ENCODE measurements around the gene KRTAP10-5. TPM values are rescaled to one million over a fixed set of nuclear protein-coding genes. Genes with fewer than 3 reads are reported as not detected.

The KRTAP10-5 gene
- total RNA-seq, 1 experiment from 2014 or later, result not detected

DNA sequence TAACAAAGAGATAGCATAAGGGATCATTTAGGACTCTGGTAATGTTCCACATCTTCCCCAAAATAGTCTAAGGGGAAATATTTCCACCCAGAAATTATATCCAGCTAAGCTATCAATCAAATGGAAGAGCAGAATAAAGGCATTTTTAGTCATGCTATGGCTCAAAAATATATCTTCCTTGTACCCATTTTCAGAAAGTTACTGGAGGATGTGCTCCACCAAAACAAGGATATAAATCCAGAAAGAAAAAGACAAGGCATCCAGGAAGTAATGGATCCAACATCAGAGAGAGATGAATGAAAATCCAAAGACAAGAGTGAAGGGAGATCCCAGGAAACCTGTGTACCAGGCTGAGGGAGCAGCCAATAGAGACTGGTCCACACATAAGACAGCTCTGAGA lies 28.8 kb upstream of the KRTAP10-5 start (continued):
- TF ChIP-seq, protein P1, sequence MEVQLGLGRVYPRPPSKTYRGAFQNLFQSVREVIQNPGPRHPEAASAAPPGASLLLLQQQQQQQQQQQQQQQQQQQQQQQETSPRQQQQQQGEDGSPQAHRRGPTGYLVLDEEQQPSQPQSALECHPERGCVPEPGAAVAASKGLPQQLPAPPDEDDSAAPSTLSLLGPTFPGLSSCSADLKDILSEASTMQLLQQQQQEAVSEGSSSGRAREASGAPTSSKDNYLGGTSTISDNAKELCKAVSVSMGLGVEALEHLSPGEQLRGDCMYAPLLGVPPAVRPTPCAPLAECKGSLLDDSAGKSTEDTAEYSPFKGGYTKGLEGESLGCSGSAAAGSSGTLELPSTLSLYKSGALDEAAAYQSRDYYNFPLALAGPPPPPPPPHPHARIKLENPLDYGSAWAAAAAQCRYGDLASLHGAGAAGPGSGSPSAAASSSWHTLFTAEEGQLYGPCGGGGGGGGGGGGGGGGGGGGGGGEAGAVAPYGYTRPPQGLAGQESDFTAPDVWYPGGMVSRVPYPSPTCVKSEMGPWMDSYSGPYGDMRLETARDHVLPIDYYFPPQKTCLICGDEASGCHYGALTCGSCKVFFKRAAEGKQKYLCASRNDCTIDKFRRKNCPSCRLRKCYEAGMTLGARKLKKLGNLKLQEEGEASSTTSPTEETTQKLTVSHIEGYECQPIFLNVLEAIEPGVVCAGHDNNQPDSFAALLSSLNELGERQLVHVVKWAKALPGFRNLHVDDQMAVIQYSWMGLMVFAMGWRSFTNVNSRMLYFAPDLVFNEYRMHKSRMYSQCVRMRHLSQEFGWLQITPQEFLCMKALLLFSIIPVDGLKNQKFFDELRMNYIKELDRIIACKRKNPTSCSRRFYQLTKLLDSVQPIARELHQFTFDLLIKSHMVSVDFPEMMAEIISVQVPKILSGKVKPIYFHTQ (CRISPR knock-in tag; IDR thresholded peaks at IDR 0.05), result no peak
- TF ChIP-seq CREB1 (CRISPR knock-in tag; IDR thresholded peaks at IDR 0.05) (no peak), ZNF263 (CRISPR knock-in tag; IDR thresholded peaks at IDR 0.05; ENCODE audit: low read depth) (no peak), GRHL2 (CRISPR knock-in tag; IDR thresholded peaks at IDR 0.05; ENCODE audit: insufficient replicate concordance, severe bottlenecking) (no peak), ZBTB21 (CRISPR knock-in tag; IDR thresholded peaks at IDR 0.05; ENCODE audit: borderline replicate concordance) (no peak), OVOL2 (CRISPR knock-in tag; IDR thresholded peaks at IDR 0.05; ENCODE audit: borderline replicate concordance) (no peak)

DNA sequence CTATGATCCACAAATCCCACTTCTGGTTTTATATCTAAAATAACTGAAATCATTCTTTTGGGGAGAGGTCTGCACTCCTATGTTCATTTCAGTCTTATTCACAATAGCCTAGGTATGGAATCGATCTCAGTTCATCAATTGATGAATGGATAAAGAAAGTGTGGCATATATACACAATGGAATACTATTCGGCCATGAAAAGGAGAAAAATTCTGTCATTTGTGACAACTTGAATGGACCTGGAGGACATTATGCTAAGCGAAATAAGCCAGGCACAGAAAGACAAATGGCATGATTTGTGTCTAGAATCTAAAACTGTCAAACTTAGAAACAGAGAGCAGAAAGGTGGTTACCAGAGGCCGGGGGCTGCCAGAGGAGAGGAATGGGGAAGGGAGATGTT lies 26.1 kb upstream of the KRTAP10-5 start:
- peaks cover 53% of the 10 kb centered on the region for H3K9me3 Mint-ChIP-seq
- no peak overlapping the region for H3K27ac Mint-ChIP-seq
- peaks cover 2% of the 10 kb centered on the region; the same call in 1 of the 2 replicates for H3K4me1 Mint-ChIP-seq
- ChIA-PET CTCF (no interaction called here), POLR2A (no interaction called here)
- peaks cover 3% of the 10 kb centered on the region for H3K27me3 Mint-ChIP-seq (ENCODE audit: low read depth)
- H3K4me3 Mint-ChIP-seq, result no peak overlapping the region
- TF ChIP-seq RORB (CRISPR knock-in tag; IDR thresholded peaks at IDR 0.05) (no peak), EMX1 (CRISPR knock-in tag; IDR thresholded peaks at IDR 0.05) (no peak), ZNF396 (CRISPR knock-in tag; IDR thresholded peaks at IDR 0.05; ENCODE audit: borderline replicate concordance) (no peak), NFYB (CRISPR knock-in tag; conservative IDR thresholded peaks at IDR 0.05; ENCODE audit: low read depth) (no peak), NFATC4 (CRISPR knock-in tag; IDR thresholded peaks at IDR 0.05) (no peak), FOXJ3 (CRISPR knock-in tag; IDR thresholded peaks at IDR 0.05; ENCODE audit: borderline replicate concordance) (no peak), ETV6 (CRISPR knock-in tag; IDR thresholded peaks at IDR 0.05) (no peak), IRF2 (CRISPR knock-in tag; IDR thresholded peaks at IDR 0.05; ENCODE audit: borderline replicate concordance, low read depth) (no peak), NFE2L1 (CRISPR knock-in tag; IDR thresholded peaks at IDR 0.05) (no peak)
- TF ChIP-seq, protein P2, sequence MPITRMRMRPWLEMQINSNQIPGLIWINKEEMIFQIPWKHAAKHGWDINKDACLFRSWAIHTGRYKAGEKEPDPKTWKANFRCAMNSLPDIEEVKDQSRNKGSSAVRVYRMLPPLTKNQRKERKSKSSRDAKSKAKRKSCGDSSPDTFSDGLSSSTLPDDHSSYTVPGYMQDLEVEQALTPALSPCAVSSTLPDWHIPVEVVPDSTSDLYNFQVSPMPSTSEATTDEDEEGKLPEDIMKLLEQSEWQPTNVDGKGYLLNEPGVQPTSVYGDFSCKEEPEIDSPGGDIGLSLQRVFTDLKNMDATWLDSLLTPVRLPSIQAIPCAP (CRISPR knock-in tag; IDR thresholded peaks at IDR 0.05), result no peak
- TF ChIP-seq, protein P3, sequence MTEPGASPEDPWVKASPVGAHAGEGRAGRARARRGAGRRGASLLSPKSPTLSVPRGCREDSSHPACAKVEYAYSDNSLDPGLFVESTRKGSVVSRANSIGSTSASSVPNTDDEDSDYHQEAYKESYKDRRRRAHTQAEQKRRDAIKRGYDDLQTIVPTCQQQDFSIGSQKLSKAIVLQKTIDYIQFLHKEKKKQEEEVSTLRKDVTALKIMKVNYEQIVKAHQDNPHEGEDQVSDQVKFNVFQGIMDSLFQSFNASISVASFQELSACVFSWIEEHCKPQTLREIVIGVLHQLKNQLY (CRISPR knock-in tag; IDR thresholded peaks at IDR 0.05), result no peak
- TF ChIP-seq, protein P4, sequence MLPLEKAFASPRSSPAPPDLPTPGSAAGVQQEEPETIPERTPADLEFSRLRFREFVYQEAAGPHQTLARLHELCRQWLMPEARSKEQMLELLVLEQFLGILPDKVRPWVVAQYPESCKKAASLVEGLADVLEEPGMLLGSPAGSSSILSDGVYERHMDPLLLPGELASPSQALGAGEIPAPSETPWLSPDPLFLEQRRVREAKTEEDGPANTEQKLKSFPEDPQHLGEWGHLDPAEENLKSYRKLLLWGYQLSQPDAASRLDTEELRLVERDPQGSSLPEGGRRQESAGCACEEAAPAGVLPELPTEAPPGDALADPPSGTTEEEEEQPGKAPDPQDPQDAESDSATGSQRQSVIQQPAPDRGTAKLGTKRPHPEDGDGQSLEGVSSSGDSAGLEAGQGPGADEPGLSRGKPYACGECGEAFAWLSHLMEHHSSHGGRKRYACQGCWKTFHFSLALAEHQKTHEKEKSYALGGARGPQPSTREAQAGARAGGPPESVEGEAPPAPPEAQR (CRISPR knock-in tag; IDR thresholded peaks at IDR 0.05), result no peak
- DNase-seq (ENCODE audit: low spot score) (no peak), ATAC-seq (no peak)
- peaks cover 27% of the 10 kb centered on the region for H3K36me3 Mint-ChIP-seq

DNA sequence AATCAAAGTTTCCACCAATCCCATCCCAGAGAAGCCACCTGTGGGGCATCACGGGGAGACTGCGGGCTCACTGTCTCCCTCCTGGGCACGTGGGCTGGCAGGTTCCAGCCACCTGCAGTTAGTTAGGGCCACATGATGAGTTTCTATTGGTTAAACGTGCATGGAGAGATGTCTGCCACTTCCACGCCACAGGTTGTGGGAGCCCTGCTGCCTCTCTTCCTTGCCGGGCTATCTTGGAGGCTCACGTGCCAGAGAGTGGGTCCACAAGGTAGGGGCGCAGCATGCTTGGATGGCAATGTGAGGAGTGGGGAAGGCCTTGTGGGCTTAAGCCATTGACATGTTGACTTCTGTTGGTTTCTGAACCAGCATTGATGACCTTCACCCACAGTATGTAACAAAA lies 23.5 kb upstream of the KRTAP10-5 start:
- H3K27ac Mint-ChIP-seq, result no peak overlapping the region
- peaks cover 13% of the 10 kb centered on the region for H3K4me1 Mint-ChIP-seq
- CTCF ChIA-PET, result no interaction called here
- no peak for ATAC-seq
- no peak overlapping the region for H3K4me3 Mint-ChIP-seq
- POLR2A ChIA-PET, result no interaction called here
- H3K36me3 Mint-ChIP-seq, result peaks cover 1% of the 10 kb centered on the region
- H3K9me3 Mint-ChIP-seq, result peaks cover 27% of the 10 kb centered on the region
- no peak for DNase-seq (ENCODE audit: low spot score)
- H3K27me3 Mint-ChIP-seq (ENCODE audit: low read depth), result no peaks in the 10 kb centered on the region; the same call in 1 of the 2 replicates
- TF ChIP-seq NR1H2 (CRISPR knock-in tag; IDR thresholded peaks at IDR 0.05) (no peak), JAZF1 (CRISPR knock-in tag; IDR thresholded peaks at IDR 0.05) (no peak), ZNF416 (CRISPR knock-in tag; IDR thresholded peaks at IDR 0.05) (no peak), SMAD3 (CRISPR knock-in tag; IDR thresholded peaks at IDR 0.05; ENCODE audit: borderline replicate concordance) (no peak), GTF2I (CRISPR knock-in tag; conservative IDR thresholded peaks at IDR 0.05) (no peak)
- TF ChIP-seq, protein P5, sequence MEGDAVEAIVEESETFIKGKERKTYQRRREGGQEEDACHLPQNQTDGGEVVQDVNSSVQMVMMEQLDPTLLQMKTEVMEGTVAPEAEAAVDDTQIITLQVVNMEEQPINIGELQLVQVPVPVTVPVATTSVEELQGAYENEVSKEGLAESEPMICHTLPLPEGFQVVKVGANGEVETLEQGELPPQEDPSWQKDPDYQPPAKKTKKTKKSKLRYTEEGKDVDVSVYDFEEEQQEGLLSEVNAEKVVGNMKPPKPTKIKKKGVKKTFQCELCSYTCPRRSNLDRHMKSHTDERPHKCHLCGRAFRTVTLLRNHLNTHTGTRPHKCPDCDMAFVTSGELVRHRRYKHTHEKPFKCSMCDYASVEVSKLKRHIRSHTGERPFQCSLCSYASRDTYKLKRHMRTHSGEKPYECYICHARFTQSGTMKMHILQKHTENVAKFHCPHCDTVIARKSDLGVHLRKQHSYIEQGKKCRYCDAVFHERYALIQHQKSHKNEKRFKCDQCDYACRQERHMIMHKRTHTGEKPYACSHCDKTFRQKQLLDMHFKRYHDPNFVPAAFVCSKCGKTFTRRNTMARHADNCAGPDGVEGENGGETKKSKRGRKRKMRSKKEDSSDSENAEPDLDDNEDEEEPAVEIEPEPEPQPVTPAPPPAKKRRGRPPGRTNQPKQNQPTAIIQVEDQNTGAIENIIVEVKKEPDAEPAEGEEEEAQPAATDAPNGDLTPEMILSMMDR (IDR thresholded peaks at IDR 0.05), result no peak
- TF ChIP-seq, protein P6, sequence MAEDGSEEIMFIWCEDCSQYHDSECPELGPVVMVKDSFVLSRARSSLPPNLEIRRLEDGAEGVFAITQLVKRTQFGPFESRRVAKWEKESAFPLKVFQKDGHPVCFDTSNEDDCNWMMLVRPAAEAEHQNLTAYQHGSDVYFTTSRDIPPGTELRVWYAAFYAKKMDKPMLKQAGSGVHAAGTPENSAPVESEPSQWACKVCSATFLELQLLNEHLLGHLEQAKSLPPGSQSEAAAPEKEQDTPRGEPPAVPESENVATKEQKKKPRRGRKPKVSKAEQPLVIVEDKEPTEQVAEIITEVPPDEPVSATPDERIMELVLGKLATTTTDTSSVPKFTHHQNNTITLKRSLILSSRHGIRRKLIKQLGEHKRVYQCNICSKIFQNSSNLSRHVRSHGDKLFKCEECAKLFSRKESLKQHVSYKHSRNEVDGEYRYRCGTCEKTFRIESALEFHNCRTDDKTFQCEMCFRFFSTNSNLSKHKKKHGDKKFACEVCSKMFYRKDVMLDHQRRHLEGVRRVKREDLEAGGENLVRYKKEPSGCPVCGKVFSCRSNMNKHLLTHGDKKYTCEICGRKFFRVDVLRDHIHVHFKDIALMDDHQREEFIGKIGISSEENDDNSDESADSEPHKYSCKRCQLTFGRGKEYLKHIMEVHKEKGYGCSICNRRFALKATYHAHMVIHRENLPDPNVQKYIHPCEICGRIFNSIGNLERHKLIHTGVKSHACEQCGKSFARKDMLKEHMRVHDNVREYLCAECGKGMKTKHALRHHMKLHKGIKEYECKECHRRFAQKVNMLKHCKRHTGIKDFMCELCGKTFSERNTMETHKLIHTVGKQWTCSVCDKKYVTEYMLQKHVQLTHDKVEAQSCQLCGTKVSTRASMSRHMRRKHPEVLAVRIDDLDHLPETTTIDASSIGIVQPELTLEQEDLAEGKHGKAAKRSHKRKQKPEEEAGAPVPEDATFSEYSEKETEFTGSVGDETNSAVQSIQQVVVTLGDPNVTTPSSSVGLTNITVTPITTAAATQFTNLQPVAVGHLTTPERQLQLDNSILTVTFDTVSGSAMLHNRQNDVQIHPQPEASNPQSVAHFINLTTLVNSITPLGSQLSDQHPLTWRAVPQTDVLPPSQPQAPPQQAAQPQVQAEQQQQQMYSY (CRISPR knock-in tag; IDR thresholded peaks at IDR 0.05), result no peak
